Stimulated activated naive CD8-positive, alpha-beta T cell treated with anti-CD3 and anti-CD28 coated beads, Interleukin-15, amount 100 ng/mL, for 72 hours (primary cell): ENCODE results near the gene LTB.
"Not testable (repeated sequence)": the region's sequence is repeated elsewhere in the genome, so short reads cannot be mapped to it uniquely, and the experiment has no call there.

ENCODE experiments used
- ATAC-seq: fragments of 150-1000 bp; cut with Tn5 transposase; 2 replicates; pipeline ENCODE4 v1.10.0; 2021; ENCODE audit warnings: mild to moderate bottlenecking, moderate library complexity
- DNase-seq, 2 donors: peaks; one replicate each; pipeline ENCODE4 v3.0.0; 2021 to 2022
- H3K27ac Mint-ChIP-seq, 2 donors: one replicate each; pipeline ENCODE4 v1.8.0; 2022; ENCODE audit warnings: mild to moderate bottlenecking in 2 of 2, mixed read lengths in 2 of 2, moderate library complexity in 2 of 2
- H3K27me3 Mint-ChIP-seq: one replicate; pipeline ENCODE4 v1.8.0; 2022; ENCODE audit warnings: mixed read lengths
- H3K4me1 Mint-ChIP-seq: one replicate; pipeline ENCODE4 v1.8.0; 2022; ENCODE audit warnings: mild to moderate bottlenecking, mixed read lengths
- H3K4me3 Mint-ChIP-seq, 2 donors: one replicate each; pipeline ENCODE4 v1.8.0; 2022; ENCODE audit warnings: mild to moderate bottlenecking in 2 of 2, mixed read lengths in 2 of 2, moderate library complexity in 1 of 2
- H3K9me3 Mint-ChIP-seq, 2 donors: one replicate each; pipeline ENCODE4 v1.8.0; 2022; ENCODE audit warnings: mixed read lengths in 2 of 2

LTB gene

DNA sequence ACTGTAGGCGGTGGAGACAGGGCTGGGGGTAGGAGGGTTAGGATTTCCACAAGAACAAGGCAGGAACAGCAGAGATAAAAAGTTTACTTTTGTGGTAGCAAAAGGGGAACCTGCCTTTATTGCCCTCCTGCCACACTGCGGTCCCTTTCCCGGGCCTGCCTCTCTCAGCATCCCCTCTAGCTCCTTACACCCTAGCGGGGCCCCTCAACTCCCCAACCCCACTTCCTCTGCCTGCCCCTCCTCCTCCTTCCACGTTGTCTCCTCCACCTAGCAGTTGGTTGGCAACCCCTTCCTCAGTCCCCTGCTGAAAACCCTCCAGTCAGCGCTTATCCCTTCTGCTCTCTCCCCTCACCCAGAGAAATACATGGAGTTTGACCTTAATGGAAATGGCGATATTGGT lies 33.5 kb upstream of the LTB start:
- Mint-ChIP-seq H3K27me3 (no peaks in the 10 kb centered on the region), H3K9me3 (no peaks in the 10 kb centered on the region), H3K27ac (peak overlapping the region; percentile 93 to 98), H3K4me3 (peak overlapping the region; percentile 89 to 96), H3K4me1 (peaks cover 52% of the 10 kb centered on the region)
- peak; percentile 28 to 57 for DNase-seq
- no peak for ATAC-seq

DNA sequence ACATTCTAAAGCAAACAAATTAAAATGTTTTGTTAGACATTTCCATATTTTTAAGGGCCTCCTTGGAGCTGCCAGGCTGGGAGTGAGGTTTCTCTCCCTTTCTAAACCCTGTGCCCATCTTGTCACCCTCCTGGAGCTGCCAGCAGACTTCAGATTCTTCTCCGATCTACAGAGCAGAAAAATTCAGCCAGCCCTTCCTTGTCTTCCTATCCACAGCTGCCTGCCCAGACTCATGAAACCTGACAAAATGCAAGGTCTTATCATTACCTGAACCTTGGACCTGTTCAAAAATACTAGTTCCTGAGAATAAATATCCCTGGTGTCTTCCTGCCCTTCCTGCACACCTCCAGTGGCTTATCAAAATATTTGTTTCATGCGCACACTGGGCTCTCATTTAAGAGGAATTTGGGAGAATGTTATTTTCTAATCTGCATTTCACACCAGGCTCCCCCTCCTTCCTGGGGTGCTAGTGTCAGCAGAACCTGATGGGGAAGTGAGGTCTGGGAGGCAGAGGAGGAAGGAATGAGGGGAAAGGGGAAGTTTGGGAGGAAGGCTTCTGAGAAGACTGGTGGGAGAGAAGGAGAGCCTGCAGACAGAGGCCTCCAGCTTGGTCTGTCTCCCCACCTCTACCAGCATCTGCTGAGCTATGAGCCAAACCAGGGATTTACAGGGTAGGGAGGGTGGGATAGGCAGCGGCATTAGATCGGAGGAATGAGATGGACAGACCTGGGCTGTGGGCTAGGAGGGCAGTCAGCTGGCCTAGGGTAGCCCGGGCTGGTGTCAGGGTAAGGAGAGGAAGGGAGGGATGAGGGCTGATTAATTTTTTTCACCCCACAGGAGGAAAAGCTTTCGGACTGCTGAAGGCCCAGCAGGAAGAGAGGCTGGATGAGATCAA lies 32.7 kb upstream of the LTB start, which contains the start of gene AIF1:
Gene AIF1, plus strand, starts transcription at position 551 of the 895 bp plus-strand sequence. Its CDS starts 96 bp downstream, at position 647.
- Mint-ChIP-seq H3K4me3 (peak within 1 kb of the TSS; percentile 89 to 96), H3K4me1 (peaks cover 52% of the 10 kb centered on the region), H3K27me3 (no peaks in the 10 kb centered on the region), H3K27ac (peak within 1 kb of the TSS; percentile 93 to 98), H3K9me3 (no peaks in the 10 kb centered on the region)
- DNase-seq (no peak), ATAC-seq (no peak)

DNA sequence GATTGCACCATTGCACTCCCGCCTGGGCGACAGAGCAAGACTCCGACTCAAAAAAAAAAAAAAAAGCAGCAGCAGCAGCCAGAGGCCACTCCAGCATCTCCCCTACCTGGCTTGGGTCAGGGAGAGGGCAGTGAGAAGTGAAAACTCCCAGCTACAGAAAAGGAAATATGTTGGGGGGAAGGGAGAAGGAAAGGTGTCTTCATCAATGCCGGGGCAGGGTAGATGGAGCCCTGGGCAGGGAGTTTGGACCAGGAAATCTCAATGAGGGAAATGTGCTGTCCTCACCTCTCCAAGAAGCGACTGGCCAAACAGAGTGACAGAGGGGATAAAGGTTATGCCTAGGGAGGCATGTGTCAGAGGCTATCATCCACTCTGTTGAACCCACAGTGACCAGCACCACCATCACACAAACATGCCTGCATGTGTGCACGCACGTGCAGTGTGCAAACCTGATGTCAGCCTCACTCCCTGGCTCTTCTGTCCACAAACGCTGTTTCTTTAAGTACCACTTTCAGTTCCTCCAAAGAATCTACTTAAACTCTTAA lies 31.9 kb upstream of the LTB start:
- Mint-ChIP-seq H3K4me3 (no peak overlapping the region), H3K4me1 (peaks cover 52% of the 10 kb centered on the region), H3K27ac (no peak overlapping the region), H3K27me3 (no peaks in the 10 kb centered on the region), H3K9me3 (no peaks in the 10 kb centered on the region)
- ATAC-seq, result no peak
- no peak for DNase-seq

DNA sequence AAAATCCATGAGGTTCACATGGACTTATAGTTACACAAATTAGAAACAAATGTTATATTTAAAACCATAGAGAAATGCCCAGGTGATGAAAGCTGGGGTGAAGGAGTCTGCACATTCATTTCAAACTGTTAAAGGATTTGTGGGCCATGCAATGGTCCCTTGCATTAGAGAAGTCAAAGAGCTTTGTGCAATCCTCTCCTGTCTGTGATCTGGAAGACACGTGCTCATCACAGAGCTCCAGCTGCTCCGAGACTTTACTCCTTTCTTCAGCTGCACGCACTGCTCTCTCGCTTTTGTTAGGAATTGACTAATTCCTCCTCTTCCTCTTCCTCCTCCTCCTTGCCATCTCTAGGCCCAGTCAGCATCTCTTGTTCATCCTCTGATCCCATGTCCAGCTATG lies 28.7 kb upstream of the LTB start:
- H3K27me3 Mint-ChIP-seq, result no peaks in the 10 kb centered on the region
- H3K4me1 Mint-ChIP-seq, result peaks cover 21% of the 10 kb centered on the region
- H3K9me3 Mint-ChIP-seq, result no peaks in the 10 kb centered on the region
- no peak for ATAC-seq
- no peak overlapping the region for H3K27ac Mint-ChIP-seq
- H3K4me3 Mint-ChIP-seq, result no peak overlapping the region
- DNase-seq, result no peak

DNA sequence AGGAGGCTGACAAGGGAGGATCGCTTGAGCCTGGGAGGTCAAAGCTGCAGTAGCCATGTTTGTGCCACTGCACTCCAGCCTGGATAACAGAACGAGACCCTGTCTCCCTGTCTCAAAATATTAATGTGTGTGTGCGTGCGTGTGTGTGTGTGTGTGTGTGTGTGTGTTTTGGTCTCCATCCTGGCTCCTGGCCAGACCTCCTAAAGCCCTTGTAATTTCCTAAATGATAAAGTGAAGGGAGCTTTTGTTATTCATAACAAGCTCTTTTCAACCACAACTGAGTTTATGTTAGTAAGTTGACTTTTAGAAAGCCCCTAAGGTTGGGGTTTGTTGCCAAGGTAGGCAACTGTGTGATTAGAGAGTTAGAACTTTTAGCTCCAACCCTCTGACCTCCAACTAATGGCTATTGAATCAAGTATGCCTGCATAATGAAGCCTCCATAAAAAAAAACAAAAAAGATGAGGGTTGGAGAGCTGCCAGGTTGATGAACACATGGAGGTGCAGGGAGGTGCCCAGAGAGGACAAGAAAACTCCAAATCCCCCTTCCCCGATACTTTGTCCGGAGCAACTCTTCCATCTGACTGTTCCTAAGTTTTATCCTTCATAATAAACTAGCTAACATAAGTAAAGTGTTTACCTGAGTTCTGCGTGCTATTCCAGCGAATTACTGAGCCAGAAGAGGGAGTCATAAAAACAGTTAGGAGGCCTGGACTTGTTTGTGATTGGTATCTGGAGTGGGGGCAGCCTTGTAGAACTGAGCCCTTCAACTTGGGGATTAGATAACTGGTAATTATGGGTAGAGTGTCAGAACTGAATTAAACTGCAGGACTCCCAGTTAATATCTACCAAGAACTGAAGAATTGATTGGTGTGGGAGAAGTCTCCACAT lies 27.5 kb upstream of the LTB start:
- ATAC-seq (no peak), DNase-seq (no peak)
- peaks cover 9% of the 10 kb centered on the region for H3K4me1 Mint-ChIP-seq
- H3K9me3 Mint-ChIP-seq, result no peaks in the 10 kb centered on the region
- H3K4me3 Mint-ChIP-seq, result no peak overlapping the region
- H3K27ac Mint-ChIP-seq, result no peak overlapping the region
- no peaks in the 10 kb centered on the region for H3K27me3 Mint-ChIP-seq

DNA sequence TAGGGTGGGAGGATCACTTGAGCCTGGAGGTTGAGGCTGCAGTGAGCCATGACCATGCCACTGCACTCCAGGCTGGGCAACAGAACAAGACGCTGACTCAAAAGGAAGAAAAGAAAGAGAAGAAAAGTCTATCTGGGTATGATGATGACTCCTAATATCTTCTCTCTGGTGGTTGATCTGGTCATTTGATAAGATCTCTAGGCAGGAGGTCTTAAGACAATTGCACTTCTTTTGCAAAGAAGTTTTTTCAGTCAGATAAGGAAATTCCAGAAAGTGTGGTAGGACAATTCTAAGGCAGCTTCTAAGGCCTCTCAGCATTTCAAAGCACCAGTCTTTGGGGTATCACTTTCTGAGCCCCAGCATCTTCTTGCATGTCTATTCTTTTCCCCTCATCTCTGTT lies 25.1 kb upstream of the LTB start:
- ATAC-seq, result no peak
- H3K9me3 Mint-ChIP-seq, result no peaks in the 10 kb centered on the region
- H3K4me3 Mint-ChIP-seq, result no peak overlapping the region
- no peak overlapping the region for H3K27ac Mint-ChIP-seq
- H3K27me3 Mint-ChIP-seq, result no peaks in the 10 kb centered on the region
- DNase-seq, result no peak
- no peaks in the 10 kb centered on the region for H3K4me1 Mint-ChIP-seq

DNA sequence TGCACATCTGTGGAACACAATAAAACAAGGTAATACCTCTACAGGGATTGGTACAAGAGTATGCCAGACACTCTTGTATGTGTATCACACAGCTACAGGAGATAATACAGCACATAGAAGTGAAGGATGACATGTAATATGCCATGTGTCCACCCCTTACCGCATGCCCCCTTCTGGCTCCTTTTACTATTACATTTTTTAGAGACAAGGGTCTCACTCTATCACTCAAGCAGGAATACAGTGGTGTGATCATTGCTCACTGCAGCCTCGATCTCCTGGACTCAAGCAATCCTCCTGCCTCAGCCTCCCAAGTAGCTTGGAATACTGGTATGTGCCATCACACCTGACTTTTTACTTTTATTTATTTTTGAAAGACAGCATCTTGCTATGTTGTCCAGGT lies 14.8 kb upstream of the LTB start:
- H3K4me3 Mint-ChIP-seq, result no peak overlapping the region
- DNase-seq (peak in 1 of 2 donors; percentile 43), ATAC-seq (peak; percentile 80)
- no peak overlapping the region for H3K27ac Mint-ChIP-seq
- H3K27me3 Mint-ChIP-seq, result no peaks in the 10 kb centered on the region
- no peaks in the 10 kb centered on the region for H3K9me3 Mint-ChIP-seq
- H3K4me1 Mint-ChIP-seq, result peaks cover 56% of the 10 kb centered on the region

DNA sequence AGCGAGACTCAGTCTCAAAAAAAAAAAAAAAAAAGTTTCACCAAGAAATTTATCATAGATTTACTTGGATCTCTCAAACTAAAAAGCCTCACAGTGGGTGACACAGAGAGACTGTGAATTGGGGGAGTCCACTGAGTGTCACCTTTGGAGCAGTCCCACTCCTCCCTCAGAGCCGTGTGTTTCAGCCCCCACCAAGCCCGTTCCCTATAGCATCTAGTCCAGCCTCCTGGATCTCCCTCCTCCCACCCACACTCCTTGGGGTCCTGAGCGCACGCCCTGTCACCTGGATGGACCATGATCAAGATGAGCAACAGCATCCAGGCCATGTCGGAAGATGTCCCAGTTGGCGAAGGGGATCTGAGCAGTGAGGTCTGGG lies 10.2 kb upstream of the LTB start:
- Mint-ChIP-seq H3K27me3 (no peaks in the 10 kb centered on the region), H3K4me3 (peak overlapping the region; percentile 76 to 78), H3K9me3 (no peaks in the 10 kb centered on the region), H3K27ac (peak overlapping the region; percentile 83 to 85), H3K4me1 (peaks cover 69% of the 10 kb centered on the region)
- ATAC-seq (peak; percentile 2), DNase-seq (no peak)

DNA sequence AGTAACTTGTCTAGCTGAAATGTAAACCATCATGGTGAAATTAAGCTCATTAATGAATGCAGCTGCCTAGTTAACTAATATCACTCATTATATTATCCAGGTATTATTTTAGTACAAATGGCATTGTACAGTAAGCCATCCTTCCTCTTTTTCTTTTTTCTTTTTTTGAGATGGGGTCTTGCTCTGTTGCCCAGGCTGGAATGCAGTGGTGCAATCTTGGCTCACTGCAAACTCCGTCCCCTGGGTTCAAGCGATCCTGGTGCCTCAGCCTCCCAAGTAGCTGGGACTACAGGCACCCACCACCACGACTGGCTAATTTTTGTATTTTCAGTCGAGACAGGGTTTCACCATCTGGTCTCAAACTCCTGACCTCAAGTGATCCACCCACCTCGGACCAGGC lies 8.5 kb upstream of the LTB start:
- H3K9me3 Mint-ChIP-seq, DNase-seq, H3K27me3 Mint-ChIP-seq, H3K27ac Mint-ChIP-seq, H3K4me3 Mint-ChIP-seq, ATAC-seq: not testable (repeated sequence)
- H3K4me1 Mint-ChIP-seq, result peaks cover 74% of the 10 kb centered on the region

DNA sequence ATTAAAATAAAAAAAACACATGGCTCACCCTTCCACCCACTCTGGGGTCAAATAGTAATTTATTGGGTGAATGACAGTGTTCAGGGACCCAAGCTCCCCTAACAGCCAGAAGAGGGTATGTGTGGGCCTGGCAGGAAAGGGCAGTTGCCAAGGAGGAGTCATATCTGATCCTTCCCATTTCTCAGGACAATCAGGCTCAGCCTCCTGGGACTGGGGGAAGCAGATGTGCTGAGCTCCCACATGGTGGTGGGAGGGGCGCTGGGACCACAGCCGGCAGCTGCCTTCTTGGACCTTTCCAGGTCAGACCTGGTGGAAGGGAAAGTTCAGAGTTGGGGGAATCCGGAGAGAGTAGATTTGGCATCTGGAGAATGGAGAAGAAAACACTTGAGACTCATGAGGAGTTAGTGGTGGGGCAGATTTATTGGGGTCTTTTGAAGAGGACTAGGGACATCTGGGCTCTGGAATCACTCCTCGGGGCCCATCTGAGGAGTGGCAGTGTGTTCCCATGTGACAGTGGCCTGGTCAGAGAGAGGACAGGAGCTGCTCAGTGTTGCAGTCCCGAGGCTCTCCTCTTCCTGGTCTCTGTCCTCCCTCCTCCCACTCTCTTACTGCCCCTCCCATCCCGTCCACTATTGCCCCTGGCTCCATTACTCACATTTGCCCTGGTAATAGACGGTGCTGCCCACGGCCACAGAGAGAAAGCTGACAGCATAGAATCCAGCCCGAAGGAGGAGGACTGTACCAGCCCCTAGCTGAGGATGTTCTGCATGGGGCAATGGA lies 6.8 kb upstream of the LTB start:
- peaks cover 72% of the 10 kb centered on the region for H3K4me1 Mint-ChIP-seq
- peak overlapping the region in 1 of 2 donors; percentile 56 for H3K4me3 Mint-ChIP-seq
- no peak for DNase-seq
- H3K27me3 Mint-ChIP-seq, result no peaks in the 10 kb centered on the region
- no peak for ATAC-seq
- peak overlapping the region in 1 of 2 donors; percentile 46 for H3K27ac Mint-ChIP-seq
- no peaks in the 10 kb centered on the region for H3K9me3 Mint-ChIP-seq

DNA sequence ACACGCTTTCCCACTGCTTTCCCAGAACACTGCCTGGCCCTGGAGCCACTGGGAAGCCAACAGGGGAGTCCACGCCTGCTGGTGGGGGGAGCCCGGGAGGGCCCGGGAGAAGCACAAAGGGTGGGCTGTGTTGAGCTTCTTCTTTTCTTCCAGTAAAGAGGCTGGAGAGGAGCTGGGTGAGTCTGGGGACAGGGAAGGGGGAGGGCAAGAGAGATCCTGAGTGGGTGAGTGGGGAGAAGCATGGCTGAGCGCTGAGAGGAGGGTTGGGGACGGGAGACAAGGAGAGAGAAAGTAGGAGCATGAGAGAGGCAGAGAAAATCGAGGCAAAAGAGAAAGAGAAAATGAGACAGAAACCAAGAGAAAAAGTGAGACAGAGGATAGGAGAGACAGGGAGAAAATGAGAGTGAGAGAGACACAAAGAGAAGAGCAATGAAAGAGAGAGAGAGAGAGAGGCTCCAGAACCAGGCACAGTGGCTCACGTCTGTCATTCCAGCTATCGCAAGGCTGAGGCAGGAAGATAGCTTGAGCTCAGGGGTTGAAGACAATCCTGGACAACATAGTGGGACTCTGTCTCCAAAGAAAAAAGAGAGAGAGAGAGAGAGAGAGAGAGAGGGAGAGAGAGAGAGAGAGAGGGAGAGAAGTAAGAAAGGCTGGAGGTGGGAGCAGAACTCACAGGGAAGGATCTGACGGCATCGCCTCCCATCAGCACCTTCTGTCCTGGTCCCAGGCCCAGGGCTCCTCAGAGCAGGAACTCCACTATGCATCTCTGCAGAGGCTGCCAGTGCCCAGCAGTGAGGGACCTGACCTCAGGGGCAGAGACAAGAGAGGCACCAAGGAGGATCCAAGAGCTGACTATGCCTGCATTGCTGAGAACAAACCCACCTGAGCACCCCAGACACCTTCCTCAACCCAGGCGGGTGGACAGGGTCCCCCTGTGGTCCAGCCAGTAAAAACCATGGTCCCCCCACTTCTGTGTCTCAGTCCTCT lies 5.9 kb upstream of the LTB start:
- H3K4me1 Mint-ChIP-seq, result peaks cover 66% of the 10 kb centered on the region
- H3K27me3 Mint-ChIP-seq, result no peaks in the 10 kb centered on the region
- no peaks in the 10 kb centered on the region for H3K9me3 Mint-ChIP-seq
- DNase-seq (no peak), ATAC-seq (no peak)
- peak overlapping the region; percentile 82 to 88 for H3K4me3 Mint-ChIP-seq
- H3K27ac Mint-ChIP-seq, result peak overlapping the region; percentile 79 to 93

DNA sequence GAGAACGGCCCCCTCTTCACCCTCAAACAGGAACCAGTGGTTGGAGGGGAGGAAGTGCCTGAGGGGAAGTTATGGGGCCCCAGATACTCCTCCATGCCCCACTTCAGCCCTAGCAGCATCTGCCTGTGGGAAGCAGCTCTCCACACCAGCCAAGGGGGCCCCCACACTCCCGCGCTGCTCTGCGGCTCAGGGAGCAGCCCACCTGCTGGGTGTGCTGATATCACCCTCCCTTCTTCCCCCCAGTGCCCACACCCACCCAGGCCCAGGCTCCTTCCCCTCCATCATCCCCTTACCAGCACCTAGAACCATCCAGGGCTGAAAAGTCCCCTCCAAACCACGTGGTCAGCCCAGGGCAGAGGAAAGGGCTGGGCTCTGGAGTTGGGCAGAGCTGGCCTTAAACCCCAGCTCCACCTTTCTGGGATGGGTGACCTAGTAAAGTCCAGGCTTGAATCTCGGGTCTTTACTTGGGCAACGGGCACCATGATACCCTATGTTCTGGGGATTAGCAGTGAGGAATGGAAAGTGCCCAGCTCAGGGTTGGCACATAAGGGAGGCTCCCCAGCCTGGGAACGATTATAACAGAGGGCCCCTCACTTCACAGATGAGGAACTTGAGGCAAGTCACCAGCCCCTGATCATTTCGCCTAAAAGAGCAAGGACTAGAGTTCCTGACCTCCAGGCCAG lies 4.5 kb upstream of the LTB start:
- peak overlapping the region; percentile 89 to 92 for H3K27ac Mint-ChIP-seq
- H3K4me1 Mint-ChIP-seq, result peaks cover 63% of the 10 kb centered on the region
- peak overlapping the region; percentile 82 to 88 for H3K4me3 Mint-ChIP-seq
- no peaks in the 10 kb centered on the region for H3K9me3 Mint-ChIP-seq
- no peaks in the 10 kb centered on the region for H3K27me3 Mint-ChIP-seq
- ATAC-seq (peak; percentile 58), DNase-seq (peak in 1 of 2 donors; percentile 30)

DNA sequence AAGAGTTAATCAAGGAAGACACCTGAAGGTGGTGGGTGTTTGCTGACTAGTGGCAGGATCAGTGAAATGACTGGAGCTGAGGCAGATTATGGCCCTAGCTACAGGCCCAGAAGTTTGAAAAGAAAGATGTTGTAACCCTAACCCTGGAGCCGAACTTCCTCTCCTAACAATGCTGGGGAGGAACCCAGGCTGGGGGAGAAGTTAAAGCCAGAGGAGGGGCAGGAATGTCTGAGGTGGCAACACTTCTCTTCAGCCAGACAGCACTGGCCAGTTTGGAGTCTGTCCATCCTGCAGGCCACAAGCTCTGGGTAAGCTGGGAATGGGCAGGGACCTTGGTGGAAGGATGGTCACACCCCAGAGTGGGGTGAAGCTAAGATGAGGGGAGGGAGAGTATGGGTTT lies 3.8 kb upstream of the LTB start, which contains the start of gene LST1:
Gene LST1, plus strand, starts transcription at position 270 of the 400 bp plus-strand sequence. CDS start 1,023 bp downstream, outside the sequence.
- peaks cover 63% of the 10 kb centered on the region for H3K4me1 Mint-ChIP-seq
- no peaks in the 10 kb centered on the region for H3K27me3 Mint-ChIP-seq
- peak within 1 kb of the TSS; percentile 82 to 88 for H3K4me3 Mint-ChIP-seq
- DNase-seq, result no peak
- H3K9me3 Mint-ChIP-seq, result no peaks in the 10 kb centered on the region
- no peak for ATAC-seq
- peak within 1 kb of the TSS; percentile 89 to 92 for H3K27ac Mint-ChIP-seq
